ENCODE data around the gene FBXL7.

The FBXL7 gene

DNA sequence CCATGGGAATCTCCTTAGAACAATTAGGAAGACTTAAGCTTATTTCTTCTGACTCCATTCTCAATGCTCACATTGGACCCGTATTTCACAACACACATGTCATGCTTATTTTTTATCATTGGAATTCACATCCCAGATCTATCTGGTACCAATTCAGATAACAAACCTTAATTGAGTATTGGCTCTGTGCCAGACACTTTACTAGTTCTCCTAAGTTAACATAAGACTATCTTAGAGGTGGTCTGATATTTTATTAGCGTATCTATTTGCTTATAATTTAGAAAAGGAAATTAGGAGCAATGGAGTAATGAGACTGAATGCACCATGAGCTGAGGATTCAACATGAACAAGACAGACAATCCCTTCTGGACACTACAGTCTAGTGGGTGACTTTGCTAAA, 45.1 kb downstream of the FBXL7 start:
- DNase-seq (ENCODE audit: low read depth) = no peak

DNA sequence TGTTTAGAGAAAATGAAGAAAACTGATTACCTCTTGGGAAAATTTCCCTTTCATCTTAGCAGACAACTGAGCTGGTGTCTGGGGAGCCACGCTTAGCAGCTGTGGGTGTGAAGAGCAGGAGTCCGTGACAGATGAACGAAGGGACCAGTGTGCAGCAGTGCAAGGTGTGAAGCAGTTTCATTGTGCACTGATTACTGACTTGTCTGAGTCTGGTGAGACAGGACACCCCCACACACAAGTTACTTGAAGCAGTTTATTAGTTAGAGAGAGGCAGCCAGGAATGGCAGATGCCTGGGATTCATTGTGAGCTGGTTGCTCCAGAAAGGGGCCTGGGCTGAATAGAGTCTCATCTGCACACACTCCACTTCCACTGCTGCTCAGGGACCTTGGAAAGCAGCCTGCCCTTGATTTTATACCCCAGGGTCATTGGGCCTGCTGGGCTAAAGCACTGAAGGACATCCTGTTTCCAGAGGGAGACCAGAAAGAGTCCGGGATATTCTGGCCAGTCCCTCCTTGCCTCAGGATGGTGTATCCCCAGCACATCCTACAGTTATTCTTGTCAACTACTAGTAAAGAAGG, 47.4 kb downstream of the FBXL7 start:
- DNase-seq (ENCODE audit: low read depth) = no peak

DNA sequence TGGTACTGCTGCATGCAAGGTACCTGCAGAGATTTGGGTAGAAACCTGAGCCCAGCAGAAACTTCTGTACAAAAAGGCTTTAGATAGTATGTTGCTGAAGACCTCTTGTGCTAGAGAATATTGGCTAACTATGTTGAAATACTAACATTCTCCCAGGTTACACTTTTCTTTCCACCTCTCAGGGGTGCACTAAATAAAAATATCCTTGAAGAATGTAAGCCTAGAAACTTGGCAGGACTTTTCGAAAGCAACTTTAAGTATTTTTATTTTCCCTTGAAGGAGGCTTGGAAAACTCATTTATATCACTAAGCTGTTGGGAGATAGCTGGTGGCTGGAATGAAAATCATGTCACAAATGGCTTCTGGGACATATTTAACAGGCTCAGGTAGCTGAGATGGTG, 50.0 kb downstream of the FBXL7 start:
- no peak for DNase-seq (ENCODE audit: low read depth)

DNA sequence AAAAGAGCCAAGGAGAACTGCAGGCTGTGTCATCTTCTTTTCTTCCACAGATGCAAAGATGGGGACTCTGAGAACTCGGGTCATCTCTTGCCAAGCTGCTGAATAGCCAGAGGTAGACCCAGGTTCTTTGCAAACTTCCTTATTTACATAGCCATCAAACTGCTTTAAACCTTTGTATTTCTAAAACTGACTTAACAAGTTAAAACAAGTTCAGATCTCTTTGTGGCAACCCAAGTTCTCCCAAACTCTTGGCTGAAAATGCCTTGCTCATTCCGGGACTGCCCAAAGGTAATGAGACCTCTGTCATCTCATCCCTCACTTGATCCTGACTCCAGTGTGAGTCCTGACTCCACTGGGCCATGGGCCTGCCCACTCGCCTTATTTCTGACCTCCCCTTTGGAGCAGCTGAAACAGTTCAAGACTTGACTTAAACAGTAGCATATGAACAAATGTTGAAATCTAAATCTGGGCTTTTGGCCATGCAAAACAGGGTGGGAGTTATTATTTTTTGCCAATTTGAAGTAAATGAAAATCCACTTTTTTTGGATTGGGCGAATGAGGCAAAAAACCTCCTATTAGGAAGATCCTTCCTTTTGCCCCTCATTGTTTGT, 50.6 kb downstream of the FBXL7 start:
- DNase-seq (ENCODE audit: low read depth) = no peak

DNA sequence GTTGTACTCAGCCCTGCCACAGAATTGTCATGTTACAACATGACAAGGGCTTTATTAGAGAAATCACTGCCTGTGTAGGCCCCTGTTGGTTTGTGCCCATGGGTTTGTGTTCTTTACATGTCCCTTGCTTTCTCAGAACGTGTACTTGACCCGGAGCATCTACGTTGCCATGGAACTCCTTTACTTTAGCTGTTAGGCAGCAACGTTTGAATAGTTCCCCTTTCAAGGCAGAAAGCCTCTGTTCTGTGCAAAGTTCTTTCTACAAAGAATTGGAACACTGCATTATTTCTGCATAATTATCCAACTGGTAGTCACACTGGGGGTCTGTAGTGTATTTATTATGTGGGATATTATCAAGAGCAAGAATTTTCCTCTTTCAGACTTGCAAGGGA, 51.1 kb downstream of the FBXL7 start:
- no peak for DNase-seq (ENCODE audit: low read depth)

GRCh38 chr5:15554542-15554941, 54.6 kb downstream of the FBXL7 start:
- DNase-seq (ENCODE audit: low read depth) = no peak

GRCh38 chr5:15555176-15555575, 55.2 kb downstream of the FBXL7 start:
- DNase-seq (ENCODE audit: low read depth) = no peak

DNA sequence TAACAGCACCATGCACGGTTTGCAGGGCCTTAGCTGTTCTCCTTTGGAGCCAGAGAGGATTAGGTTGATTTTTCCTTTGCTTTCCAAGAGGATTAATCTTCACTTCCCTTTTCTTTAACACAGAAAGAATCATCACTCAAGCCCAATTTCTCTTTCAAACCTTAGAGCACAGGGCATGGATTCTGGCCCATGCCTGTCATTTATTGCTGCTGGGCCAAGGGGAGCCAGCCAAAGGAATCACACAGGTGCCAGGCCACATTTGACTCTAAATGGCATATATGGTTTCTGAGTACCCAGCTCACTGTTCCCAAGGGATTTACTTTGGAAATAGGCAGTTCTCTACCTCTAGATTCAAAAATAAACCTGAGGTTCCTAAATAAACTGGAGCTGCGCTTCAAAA, 58.3 kb downstream of the FBXL7 start:
- no peak for DNase-seq (ENCODE audit: low read depth)

- no peak for DNase-seq (ENCODE audit: low read depth)
Measured at GRCh38 chr5:15558681-15559080, 58.7 kb downstream of the FBXL7 start.

GRCh38 chr5:15560421-15560820, 60.4 kb downstream of the FBXL7 start:
- DNase-seq (ENCODE audit: low read depth) = no peak

GRCh38 chr5:15564523-15564922, 64.5 kb downstream of the FBXL7 start:
- no peak for DNase-seq (ENCODE audit: low read depth)

DNA sequence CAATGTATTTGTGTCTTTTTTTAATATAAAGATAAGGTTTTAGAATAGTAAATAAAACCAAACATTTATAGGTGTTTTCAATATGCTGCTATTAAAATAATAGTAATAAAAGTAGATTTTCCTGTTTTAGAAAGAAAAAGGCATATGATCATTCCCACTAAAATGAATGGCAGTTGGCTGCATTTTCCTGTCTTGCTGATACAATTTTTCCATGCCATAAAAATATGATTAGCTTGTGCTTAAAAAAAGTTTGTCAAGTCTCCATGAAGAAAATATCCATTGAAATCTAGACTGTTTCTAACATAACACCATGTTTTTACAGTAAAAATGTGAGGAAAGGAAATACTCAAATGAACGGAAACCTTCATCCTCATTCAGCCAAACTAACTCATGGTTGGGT, 65.0 kb downstream of the FBXL7 start:
- no peak for DNase-seq (ENCODE audit: low read depth)

- DNase-seq (ENCODE audit: low read depth) = peak; percentile 20
Measured at GRCh38 chr5:15566306-15566705, 66.3 kb downstream of the FBXL7 start.

DNA sequence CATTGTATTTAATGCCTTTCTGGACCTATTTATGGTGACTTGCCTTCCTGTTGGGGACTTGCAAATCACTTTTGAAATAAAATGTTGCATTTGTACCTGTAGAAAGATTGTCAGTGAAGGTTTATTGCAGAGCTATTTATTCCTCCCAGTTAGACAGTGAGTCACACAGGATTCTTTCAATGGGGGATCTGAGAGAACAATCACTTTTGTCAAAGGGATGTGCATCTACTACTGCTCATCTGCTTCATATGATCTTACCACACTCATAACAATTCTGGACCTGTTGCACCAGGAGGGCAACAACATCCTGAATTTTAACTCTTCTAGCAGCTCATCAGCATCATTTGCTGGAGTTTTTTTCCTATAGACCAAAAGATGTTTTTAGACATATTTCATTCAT, 66.8 kb downstream of the FBXL7 start:
- DNase-seq (ENCODE audit: low read depth) = peak; percentile 16

DNA sequence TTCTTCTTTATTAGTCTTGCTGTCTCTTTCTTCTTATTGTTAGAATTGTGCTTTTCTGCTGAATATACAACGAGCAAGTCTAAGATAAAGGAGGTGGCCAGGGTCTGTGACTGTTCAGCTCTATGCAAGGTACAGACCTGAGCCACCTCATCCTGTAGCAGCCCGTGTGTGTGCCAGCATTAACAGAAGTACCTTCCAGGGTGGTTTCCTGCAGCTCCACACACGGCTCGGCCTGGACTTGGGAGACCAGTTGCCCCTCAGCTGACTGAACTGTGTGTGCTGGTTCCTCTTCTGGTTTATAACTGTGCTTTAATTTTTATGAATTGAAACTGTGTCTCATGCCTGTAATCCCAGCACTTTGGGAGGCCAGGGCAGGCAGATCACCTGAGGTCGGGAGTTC, 70.5 kb downstream of the FBXL7 start:
- no peak for DNase-seq (ENCODE audit: low read depth)

DNA sequence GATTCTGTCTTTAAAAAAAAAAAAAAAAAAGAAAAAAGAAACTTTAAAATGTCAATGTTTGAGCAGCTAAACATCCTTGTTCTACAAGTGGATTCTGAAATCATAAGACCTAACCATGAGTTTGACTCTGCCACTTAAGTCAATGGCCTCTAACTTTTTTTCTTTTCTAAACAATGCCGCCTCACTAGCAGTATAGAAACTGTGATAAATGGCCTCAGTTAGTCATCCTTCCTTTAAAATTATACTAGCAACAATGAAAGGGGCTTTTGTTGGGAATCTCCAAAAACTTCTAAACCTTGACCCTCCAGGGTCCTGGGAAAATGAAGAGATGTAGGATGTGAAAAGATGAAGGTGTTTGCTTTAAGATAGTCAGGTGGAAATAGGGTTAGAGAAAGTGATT, 71.1 kb downstream of the FBXL7 start:
- no peak for DNase-seq (ENCODE audit: low read depth)

DNA sequence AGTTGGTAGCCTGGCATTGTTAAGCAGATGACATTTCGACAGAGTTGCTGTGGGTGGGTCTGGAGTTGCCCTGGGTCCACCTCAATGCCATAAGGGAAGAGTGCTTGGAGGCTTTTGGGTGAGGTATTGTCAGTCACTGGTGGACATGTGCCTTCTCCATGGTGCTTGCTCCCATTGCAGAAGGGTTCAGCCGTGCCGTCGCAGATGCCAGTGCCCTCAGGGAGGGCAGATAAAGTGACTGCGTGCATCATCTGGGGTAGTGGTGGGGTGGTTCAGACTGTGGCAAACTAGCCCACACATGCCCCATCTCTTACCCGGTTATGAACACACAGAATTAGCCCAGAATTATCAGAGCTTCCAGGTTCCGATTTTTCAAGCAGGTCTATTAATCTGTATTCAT, 71.6 kb downstream of the FBXL7 start:
- no peak for DNase-seq (ENCODE audit: low read depth)

DNA sequence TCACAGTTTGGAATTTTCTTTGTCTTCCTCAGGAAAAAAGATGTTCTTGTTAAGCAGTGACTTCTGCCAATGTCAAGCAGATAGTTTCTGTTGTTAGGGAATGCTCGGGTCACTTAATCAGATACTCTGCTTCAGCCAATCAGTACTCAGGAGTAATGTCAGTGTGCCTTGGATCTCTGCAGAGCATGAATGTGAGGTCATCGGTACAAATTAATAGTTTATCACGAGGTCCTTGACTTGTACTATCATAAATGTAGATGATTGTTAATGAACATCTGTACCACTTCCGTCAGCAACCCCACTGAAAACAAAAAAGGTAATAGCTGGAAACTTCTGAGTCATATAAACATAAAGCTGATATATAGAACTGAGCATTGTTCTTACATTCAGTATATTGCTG, 73.6 kb downstream of the FBXL7 start:
- DNase-seq (ENCODE audit: low read depth) = peak; percentile 7

DNA sequence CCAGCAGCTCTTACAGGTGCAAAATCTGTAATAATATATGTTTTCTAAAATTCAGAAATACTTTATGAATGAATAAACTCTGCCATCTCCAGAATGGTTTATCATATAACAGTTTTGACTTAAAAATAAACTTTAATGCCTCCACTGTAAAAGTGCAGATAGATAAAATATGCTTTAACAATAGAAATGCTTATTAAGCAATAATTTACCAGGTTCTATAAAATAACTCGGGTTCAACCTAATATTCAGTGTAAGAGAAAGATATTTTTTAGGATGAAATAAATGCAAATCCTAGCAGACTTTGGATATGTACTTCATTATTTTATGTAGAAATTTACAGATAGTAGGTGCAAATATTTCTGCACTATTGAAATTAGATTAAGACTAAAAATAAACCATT, 74.1 kb downstream of the FBXL7 start:
- no peak for DNase-seq (ENCODE audit: low read depth)

GRCh38 chr5:15574806-15575325, 74.9 kb downstream of the FBXL7 start:
- DNase-seq (ENCODE audit: low read depth) = no peak

DNA sequence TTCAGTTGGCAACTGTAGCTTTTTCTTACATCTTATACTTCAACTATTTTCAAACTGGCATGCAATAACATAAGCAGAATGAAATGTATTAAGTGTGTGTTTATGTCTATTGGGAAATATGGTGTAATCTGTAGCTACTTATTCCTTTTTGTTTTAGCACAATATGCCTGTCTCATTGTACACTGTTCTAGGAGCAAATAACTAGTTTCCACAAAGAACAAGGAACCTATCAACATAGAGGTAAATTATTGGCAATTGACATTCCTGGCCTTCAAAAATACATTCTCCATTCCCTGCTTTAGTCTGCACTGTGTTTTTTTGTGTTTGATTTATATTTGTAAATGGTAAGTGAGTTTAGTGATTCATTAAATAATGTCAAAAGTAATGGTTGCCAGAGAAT, 75.7 kb downstream of the FBXL7 start:
- no peak for DNase-seq (ENCODE audit: low read depth)

DNA sequence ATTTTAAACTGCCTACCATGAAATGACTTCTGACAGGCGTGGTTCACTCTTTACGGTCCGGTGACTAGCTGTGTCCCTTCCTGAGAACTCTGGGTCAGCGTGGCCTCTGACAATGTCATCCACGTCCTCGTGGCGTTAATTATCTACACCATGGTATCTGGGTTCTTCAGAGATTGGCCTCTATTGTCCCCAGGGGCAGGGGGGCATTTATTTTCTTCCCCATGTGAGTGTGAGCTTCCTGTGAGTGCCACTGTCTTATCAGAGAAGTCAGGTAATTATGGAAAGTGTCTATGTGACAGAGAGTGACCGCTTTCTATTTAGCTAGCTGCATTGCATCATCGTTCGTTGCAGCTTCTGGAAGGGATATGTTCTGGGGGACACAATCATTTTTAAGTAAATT, 77.2 kb downstream of the FBXL7 start:
- no peak for DNase-seq (ENCODE audit: low read depth)

DNA sequence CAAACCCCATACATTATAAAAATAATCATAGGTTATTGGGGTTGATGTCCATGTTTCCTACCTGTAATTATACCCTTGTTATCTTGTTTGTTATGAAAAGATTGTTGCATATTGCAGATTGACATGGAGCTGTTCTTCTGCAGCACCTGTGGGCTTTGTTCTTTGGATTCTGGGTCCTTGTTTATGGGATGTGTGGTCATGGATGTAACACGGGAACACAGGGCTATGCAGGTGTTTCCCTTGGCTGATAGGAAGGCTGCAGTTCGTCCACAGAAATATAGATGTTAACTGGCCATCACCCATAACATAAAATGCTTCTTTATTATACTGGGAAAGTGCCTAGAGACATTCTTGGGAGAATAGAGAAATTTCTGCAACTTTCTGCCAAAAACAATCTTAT, 77.9 kb downstream of the FBXL7 start:
- DNase-seq (ENCODE audit: low read depth) = no peak

Measured in EH (cell line).